ENCODE measurements around the gene COMMD3. TPM values are rescaled to one million over a fixed set of nuclear protein-coding genes. Genes with fewer than 3 reads are reported as not detected.
A peak's percentile ranks its signal among the peaks of the same experiment; 100 is the strongest.

Gene COMMD3
- total RNA-seq, 1 experiment from 2014 or later, result 2.6 TPM

GRCh38 chr10:22329150-22329549, 13.0 kb downstream of the COMMD3 start:
- DNase-seq (ENCODE audit: low spot score) (peak; percentile 18), ATAC-seq (no peak)
- H3K9me3 Mint-ChIP-seq, result no peaks in the 10 kb centered on the region
- TF ChIP-seq IRF2 (CRISPR knock-in tag; IDR thresholded peaks at IDR 0.05; ENCODE audit: borderline replicate concordance, low read depth) (no peak), PRDM15 (CRISPR knock-in tag; IDR thresholded peaks at IDR 0.05) (no peak), STAT6 (CRISPR knock-in tag; conservative IDR thresholded peaks at IDR 0.05; ENCODE audit: low read depth) (no peak), ZNF219 (CRISPR knock-in tag; IDR thresholded peaks at IDR 0.05; ENCODE audit: borderline replicate concordance) (no peak), RORB (CRISPR knock-in tag; IDR thresholded peaks at IDR 0.05) (no peak), SOX15 (CRISPR knock-in tag; IDR thresholded peaks at IDR 0.05) (no peak), NR2C2 (CRISPR knock-in tag; IDR thresholded peaks at IDR 0.05) (no peak), NFYB (CRISPR knock-in tag; conservative IDR thresholded peaks at IDR 0.05; ENCODE audit: low read depth) (no peak), HMGA2 (CRISPR knock-in tag; IDR thresholded peaks at IDR 0.05) (no peak), JUN (CRISPR knock-in tag; IDR thresholded peaks at IDR 0.05) (no peak), ZNF317 (CRISPR knock-in tag; IDR thresholded peaks at IDR 0.05; ENCODE audit: borderline replicate concordance, low read depth) (no peak), PRRX2 (CRISPR knock-in tag; IDR thresholded peaks at IDR 0.05) (no peak), ZNF138 (CRISPR knock-in tag; conservative IDR thresholded peaks at IDR 0.05) (no peak), ZNF263 (CRISPR knock-in tag; IDR thresholded peaks at IDR 0.05; ENCODE audit: low read depth) (no peak)
- TF ChIP-seq, protein P1, sequence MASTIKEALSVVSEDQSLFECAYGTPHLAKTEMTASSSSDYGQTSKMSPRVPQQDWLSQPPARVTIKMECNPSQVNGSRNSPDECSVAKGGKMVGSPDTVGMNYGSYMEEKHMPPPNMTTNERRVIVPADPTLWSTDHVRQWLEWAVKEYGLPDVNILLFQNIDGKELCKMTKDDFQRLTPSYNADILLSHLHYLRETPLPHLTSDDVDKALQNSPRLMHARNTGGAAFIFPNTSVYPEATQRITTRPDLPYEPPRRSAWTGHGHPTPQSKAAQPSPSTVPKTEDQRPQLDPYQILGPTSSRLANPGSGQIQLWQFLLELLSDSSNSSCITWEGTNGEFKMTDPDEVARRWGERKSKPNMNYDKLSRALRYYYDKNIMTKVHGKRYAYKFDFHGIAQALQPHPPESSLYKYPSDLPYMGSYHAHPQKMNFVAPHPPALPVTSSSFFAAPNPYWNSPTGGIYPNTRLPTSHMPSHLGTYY (CRISPR knock-in tag; IDR thresholded peaks at IDR 0.05), result no peak
- TF ChIP-seq, protein P2, sequence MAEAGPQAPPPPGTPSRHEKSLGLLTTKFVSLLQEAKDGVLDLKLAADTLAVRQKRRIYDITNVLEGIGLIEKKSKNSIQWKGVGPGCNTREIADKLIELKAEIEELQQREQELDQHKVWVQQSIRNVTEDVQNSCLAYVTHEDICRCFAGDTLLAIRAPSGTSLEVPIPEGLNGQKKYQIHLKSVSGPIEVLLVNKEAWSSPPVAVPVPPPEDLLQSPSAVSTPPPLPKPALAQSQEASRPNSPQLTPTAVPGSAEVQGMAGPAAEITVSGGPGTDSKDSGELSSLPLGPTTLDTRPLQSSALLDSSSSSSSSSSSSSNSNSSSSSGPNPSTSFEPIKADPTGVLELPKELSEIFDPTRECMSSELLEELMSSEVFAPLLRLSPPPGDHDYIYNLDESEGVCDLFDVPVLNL (CRISPR knock-in tag; IDR thresholded peaks at IDR 0.05; ENCODE audit: borderline replicate concordance, low read depth), result no peak
- TF ChIP-seq, protein P3, sequence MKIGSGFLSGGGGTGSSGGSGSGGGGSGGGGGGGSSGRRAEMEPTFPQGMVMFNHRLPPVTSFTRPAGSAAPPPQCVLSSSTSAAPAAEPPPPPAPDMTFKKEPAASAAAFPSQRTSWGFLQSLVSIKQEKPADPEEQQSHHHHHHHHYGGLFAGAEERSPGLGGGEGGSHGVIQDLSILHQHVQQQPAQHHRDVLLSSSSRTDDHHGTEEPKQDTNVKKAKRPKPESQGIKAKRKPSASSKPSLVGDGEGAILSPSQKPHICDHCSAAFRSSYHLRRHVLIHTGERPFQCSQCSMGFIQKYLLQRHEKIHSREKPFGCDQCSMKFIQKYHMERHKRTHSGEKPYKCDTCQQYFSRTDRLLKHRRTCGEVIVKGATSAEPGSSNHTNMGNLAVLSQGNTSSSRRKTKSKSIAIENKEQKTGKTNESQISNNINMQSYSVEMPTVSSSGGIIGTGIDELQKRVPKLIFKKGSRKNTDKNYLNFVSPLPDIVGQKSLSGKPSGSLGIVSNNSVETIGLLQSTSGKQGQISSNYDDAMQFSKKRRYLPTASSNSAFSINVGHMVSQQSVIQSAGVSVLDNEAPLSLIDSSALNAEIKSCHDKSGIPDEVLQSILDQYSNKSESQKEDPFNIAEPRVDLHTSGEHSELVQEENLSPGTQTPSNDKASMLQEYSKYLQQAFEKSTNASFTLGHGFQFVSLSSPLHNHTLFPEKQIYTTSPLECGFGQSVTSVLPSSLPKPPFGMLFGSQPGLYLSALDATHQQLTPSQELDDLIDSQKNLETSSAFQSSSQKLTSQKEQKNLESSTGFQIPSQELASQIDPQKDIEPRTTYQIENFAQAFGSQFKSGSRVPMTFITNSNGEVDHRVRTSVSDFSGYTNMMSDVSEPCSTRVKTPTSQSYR (CRISPR knock-in tag; IDR thresholded peaks at IDR 0.05), result no peak
- ChIA-PET POLR2A (no interaction called here), CTCF (no interaction called here)
- peaks cover 94% of the 10 kb centered on the region for H3K27me3 Mint-ChIP-seq (ENCODE audit: low read depth)
- H3K36me3 Mint-ChIP-seq, result no peaks in the 10 kb centered on the region
- no peak overlapping the region for H3K4me3 Mint-ChIP-seq
- peaks cover 39% of the 10 kb centered on the region for H3K4me1 Mint-ChIP-seq
- no peak overlapping the region for H3K27ac Mint-ChIP-seq
